SHP77 treated with DMSO at 0.1 percent for 48 hours (cell line): ENCODE measurements around the gene STK11.

Experiments used
- DNase-seq: peaks from one replicate; lab custom pipeline; 2025; lab: John Stamatoyannopoulos, UW

The STK11 gene

DNA sequence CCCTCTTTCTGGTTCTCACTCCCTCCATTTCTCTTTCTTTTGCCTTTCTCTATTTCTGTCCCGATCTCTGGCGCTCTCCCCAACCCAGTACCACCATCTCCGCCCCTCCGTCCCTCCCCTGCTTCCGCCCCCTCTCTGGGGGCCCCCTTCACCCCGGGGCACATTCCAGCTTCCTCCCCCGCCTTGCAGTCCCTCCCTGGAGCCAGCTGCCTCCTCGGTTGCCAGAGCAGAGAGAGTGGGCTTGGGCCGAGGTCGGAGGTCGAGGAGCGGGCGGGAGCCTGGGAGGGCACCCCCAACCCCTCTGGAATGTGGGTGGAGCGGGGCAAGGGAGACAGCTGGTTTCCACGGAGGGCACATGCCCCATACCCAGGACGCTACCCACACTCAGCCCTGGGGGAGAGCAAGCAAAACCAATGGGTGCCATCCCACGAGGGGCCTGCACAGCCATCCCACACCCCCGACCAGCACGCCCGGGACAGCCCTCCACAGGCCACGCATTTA, 57.1 kb downstream of the STK11 start:
- DNase-seq, result no peak

DNA sequence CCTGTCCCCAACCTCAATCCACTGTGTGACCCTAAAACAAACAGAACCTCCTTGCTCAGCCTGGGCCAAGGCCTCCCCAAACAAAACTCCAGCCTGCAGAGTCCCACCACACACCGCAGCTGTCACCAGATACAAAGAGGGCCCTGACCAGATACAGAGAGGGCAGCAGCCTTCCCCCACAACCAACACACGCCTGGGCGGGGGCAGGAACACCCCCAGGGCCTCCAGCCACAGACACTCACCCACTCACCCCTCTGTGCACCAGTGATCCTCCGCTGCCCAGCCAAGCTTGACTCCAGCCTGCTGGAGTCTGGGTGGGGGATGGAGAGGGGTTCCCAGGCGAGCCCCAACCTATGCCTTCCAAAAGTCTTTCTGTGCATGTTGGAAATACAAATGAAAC, 57.6 kb downstream of the STK11 start:
- no peak for DNase-seq

DNA sequence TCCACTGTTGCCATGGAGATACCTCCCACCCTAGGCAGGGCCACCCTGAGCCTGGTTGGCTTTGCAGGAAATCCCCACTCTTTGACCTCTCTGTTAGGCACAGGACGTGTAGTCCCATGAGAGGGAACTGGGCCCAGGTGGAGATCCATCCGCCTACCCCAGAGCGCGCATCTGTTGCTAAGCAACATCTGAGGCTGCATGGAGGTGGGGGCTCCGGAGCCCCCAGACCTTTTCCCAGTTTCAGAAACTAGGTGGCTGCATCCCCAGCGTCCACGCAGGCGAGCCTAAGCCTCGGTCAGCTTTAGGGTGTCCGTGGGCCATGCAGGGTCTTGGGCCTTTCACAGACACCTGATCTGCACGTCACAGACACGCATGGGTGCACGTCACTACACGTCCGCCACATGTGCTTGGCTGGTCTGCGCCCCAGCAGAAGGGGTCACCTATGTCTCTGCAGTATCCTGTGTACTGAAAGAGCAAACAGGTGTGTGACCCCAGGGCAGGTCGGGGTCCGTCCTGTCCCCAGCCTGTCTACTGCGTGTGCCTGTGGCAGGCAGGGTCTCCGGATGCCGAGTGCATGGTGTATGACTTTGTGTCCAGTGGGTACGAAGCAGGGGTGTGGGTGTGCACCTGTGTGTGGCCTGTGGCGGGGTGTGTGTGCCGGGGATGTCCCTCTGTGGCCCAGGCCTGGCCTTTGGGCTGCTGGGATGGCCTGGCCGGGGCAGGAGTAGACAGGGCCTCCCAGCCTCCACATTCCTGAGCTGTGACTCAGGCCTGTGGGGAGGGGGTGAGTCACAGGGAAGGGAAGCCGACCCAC, 59.4 kb downstream of the STK11 start:
- DNase-seq, result no peak

DNA sequence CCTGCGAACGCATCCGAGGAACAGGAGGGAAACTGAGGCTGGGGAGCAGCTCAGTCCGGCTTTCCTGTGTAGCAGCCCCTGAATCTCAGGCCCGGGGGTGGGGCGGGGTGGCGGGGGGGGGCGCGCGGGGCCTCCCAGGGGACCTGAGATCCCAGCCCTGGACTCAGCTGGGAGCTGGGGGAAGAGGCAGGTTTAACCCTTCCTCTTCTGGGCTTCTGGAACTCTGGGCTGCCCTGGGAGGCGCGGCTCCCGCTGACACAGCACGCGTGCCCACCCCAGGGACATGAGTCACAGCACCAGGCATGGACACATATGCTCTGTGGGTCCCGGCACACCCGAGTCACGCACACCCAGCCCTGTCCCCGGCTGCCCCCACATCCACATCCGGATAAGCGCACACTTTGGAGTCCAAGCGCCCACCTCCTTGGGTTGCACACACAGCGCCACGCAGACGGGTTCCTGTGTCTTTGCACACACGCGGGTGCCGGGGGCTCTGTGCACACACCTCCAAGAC, 60.1 kb downstream of the STK11 start:
- no peak for DNase-seq

DNA sequence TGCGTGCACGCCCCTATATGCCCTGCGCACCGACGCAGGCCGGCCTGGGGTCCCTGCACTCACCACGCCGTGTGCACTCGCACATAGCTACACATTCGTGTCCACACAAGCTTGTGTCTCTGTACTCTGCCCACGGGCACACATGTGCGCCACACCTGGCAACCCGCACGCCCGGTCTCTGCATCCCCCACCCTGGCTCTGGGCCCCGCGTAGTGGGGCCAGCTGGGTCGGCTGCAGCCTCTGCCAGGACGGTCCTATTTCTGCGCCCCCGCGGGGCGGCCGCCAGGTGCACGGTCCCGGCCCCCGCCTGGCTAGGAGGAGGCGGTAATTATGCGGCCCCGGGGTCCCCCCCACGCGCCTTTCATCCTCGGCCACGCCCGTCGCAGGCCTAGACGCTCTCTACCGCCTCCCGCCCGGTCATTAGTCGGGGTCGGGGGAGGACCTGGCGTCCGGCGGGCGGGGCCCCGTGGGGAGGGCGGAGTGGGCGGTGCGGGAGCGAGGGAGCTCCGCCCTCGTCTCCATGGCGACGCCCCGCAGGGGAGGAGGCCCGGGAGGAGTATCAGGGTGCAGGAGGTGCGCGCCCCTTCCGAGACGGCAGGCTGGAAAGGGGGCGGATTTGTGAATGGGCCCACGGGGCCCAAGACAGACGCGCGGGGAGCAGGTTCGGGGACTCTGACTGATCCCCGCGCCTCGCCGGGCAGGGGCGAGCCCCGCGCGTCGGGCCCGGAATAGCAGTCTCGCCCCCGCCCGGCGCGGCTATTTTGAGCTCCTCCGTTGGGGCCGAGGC, 60.7 kb downstream of the STK11 start:
- peak; percentile 34 for DNase-seq

DNA sequence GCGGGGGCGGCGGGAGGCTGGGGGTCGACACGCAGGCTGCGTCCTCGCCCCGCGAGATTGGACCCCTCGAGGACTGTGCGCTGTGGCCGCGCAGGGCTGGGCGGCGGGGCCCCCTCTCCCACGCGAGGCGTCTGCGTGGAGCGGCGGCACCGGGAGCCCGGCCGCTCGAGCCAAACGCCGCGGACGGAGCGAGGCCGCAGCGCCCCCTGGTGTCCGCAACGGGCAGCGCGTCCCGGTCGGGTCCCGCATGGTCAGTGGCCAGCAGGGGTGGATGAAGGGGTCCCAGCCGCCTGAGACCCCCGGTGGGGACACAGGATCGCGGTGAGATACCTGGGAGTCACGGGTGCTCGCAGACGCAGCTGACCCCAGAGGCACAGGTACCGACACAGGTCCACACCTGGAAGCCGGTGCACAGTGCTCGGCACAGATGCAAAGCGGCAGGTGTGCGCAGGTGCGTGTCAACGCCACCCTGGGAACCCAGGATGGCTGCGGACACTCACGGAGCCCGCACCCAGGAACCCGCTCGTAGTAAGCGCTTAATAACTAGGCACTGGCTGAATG, 61.4 kb downstream of the STK11 start:
- no peak for DNase-seq

DNA sequence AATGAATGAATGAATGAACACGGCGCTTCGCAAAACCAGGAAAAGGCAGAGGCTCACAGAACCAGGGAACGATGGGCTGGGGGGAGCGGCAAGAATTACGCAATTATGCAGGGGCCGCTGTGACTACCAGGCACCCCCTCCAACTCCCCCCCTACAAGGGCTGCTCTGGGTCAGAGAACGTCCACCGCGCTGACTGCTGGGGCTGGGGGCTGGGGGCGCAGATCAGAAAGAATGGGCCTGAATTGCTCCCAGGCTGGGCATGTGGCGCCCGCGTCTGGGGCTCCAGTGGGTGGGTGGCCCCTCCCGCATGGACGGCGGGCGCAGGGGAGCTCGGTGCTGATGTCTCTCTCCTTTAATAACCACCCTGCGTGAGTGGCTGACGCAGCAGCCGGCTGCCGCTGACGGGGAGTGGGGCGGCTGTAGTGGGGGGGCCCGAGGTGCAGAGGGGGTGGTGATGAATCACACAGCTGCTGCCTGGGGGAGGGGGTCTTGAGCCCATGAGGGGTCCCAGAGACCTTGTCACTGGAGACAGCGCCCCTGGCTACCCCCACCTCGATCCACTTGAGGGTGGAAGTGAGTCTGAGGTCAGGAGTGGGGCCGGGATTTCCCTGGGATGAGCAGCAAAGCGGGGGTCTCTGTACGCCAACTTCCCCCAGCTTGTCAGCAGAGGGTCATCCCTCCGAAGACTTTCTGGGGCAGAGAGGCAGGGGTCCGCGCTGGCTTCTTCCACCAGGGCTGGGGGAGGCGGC, 62.1 kb downstream of the STK11 start:
- DNase-seq, result no peak

DNA sequence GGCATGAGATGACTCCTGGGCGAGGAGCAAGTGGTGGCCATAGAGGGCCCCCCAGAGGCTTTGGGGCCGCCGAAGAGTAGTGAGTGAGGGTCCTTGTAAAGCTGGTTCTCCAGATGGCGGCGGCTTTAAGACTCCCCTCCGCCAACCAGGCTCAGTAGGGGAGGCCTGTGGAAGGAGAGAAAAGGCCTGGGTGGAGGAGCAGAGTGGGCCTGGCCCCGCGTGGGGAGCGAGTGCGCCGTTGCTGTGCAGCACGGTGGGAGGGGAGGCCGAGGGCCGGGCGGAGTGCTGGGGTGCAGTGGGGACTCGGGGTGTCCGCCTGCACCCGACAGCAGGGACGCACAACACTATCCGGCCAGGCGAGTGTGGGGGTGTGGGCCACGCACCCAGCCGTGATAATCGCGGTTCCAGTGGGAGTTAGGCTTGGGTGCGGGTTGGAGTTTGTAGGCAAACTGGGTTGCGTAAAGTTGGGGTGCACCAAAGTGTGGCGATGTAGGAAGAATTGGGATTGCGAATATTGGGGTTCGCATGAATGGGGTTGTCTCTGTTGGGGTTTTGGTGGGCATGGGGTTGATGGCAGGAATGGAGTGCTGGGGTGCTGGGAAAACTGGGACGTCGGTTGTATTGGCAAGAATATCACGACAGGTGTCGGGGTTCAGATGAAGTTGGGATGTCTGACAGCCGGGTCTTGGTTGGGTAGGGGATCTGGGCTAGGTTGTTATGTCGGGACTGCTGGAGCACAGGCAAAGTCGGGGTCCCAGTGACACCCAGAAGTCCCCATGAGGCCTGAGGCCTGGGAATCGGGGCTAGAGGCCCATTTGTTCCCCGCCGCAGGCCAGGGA, 62.9 kb downstream of the STK11 start:
- DNase-seq, result no peak

DNA sequence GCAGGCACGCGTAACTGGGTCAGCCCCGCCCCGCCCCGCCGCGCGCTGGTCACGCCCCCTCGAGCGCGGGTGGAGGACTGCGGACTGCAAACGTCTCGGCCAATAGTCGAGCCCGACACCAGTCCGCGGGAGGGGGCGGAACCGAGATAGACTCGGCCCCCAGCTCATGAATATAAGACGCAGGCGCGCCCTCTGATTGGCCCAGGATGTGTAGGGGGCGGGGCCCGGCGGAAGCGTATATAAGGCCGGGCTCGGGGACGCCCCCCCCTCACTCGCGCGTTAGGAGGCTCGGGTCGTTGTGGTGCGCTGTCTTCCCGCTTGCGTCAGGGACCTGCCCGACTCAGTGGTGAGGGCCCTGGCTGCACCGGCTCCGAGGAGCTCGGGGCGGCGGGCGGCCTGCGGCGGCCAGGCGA, 63.5 kb downstream of the STK11 start, which contains the start of gene CIRBP:
CIRBP (plus strand) TSS at position 268 of the 413 bp plus-strand sequence. CDS start 1,602 bp downstream, outside the sequence.
- peak; percentile 93 for DNase-seq

DNA sequence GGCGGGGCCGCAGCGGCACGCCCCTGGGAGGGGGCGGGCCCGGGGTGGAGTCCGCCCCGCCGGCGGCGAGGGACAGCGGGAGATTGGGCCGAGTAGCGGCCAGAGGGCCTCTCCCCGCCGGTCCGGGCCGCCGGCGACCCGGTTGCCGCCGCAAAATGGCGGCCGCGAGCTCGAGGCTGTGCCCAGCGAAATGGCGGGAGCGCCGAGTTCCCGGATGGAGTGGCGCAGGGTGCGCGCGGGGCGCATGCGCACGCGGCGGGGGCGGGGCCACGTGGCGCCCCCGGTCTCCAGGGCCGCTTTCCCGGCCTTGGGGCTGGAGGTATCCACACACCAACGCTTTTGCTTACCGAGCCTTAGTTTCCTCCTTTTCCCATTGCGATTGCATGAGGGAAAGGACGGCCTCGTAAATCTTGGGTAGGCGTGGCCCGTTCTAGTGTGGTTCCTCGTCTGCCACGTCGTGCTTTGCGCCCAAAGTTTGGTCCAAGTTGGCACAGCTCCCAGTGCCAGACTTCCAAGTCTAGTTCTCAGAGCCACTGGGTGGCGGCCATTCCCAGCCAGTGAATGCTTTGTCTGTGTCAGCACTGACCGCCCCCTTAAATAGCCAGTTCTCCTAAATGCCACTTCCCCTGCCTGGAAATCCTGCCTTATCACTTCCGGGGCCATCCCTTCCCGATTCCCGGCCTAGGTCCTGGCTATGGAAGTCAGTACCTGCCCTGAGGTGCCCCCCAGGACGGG, 64.1 kb downstream of the STK11 start:
- DNase-seq, result peak; percentile 48

DNA sequence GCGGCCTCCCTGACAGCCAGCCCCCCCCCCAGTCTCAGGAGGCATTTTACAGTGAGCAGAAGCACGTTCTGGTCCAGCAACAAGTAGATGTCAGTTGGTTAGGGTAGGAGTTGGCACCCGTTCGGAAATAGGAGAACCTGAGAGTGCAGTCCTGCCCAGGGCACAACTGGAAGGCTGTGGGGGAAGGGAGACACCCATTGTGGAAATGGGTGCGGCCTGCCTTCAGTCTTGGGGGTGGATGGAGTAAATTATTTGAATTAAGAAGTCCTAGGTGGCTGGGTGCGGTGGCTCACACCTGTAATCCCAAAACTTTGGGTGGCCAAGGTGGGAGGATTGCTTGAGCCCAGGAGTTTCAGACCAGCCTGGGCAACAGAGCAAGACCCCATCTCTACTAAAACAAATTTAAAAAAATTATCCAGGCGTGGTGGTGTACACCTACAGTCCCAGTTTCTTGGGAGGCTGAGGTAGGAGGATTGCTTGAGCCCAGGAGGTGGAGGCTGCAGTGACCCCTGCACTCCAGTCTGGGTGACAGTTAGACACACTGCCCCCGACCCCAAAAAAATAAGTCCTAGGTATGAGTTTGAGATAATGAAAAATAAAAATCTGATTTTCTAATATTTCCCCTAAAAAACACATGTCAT, 64.8 kb downstream of the STK11 start:
- DNase-seq, result no peak

DNA sequence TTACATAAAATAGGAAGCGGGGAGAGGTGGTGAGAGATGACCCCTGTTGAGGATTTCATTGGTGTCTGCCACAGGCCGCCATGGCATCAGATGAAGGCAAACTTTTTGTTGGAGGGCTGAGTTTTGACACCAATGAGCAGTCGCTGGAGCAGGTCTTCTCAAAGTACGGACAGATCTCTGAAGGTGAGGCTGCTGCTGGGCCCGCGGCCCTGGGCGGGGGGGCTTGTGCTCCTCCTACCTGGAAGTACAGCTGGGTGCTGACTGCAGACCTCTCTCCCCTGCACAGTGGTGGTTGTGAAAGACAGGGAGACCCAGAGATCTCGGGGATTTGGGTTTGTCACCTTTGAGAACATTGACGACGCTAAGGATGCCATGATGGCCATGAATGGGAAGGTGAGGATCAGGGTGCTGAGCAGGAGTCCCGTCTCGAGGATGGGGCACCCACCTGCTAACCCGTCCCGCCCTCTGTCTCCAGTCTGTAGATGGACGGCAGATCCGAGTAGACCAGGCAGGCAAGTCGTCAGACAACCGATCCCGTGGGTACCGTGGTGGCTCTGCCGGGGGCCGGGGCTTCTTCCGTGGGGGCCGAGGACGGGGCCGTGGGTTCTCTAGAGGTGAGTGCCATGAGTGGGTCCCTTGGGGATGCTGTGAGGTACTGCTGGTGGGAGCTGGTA, 65.4 kb downstream of the STK11 start:
- no peak for DNase-seq

DNA sequence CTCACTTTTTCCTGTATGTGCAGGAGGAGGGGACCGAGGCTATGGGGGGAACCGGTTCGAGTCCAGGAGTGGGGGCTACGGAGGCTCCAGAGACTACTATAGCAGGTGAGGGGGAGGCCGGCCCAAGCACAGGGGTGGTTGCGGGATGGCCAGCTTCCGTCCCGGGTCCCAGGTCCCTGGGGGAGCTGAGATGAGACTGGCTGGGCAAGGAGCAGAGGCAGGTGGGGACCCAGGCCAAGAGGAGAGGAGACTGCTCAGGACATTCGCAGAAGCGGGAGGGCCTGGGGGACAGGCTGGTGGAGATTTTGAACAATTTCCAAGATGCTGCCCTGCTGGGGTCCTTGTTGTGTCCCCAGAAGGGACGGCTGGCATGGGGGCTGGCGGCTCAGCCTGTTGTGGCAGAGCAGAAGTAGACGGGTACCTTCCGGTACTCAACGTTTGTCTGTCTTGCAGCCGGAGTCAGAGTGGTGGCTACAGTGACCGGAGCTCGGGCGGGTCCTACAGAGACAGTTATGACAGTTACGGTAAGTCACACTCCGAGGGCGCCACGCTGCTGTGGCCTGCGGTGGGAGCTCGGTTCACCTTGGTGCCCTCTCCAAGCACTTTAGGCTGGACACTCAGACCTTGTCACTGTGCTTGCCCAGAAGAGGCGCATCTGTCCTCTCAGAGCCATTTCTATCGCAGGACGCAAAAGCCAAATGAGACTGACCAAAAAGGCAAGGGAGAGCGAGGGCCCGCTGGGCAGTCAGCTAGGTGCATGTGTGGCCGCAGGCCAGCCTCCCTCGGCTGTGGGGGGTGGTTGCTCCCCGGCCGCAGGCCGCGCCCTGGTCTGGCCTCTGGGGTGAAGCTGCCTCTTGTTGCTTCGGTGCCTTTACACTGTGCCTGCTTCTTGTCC, 66.2 kb downstream of the STK11 start:
- no peak for DNase-seq

DNA sequence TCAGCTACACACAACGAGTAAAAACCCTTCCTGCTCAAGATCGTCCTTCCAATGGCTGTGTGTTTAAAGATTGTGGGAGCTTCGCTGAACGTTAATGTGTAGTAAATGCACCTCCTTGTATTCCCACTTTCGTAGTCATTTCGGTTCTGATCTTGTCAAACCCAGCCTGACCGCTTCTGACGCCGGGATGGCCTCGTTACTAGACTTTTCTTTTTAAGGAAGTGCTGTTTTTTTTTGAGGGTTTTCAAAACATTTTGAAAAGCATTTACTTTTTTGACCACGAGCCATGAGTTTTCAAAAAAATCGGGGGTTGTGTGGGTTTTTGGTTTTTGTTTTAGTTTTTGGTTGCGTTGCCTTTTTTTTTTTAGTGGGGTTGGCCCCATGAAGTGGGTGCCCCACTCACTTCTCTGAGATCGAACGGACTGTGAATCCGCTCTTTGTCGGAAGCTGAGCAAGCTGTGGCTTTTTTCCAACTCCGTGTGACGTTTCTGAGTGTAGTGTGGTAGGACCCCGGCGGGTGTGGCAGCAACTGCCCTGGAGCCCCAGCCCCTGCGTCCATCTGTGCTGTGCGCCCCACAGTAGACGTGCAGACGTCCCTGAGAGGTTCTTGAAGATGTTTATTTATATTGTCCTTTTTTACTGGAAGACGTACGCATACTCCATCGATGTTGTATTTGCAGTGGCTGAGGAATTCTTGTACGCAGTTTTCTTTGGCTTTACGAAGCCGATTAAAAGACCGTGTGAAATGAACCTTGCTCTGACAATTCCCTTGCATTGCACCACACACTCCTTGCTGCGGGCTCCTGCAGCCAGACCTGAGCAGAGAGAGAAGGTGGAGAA, 67.1 kb downstream of the STK11 start:
- DNase-seq, result no peak

DNA sequence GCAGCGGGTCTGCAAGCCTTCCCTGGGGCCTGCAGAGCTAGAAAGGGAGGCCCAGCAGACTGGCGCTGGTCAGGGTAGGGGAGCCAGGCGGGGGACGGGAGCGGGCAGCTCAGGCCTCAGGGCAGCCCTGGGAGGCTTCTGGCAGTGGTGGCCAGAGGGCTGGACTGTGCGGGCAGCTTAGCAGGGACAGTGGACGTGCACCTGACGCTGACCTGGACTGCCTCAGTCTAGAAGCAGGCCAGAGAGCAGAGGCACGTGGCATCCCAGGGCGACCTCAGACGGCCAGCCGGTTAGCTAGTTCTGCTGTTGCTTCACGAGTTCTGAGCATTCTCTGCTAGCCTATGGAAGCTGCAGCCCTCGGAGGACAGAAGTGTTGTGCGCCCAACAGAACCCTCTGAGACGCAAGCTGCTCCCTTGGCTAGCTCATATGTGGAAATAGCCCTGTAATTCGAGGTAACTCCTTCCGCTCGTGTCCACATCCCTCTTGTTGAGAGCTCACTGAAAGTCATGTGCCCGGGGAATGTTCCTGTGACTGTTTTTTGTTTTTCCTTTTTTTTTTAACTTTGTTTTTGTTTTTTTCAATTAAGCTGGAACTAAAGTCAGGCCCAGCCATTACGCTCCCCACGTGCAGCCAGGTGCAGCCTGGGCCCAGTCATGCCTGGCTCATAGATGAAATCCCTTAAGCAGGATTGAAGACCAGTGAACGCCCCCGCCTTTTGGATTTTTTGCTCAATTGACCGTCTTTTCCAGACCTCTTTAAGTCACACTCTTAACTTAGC, 67.9 kb downstream of the STK11 start:
- no peak for DNase-seq
